ENCODE data around the gene C14orf180.

The C14orf180 gene

DNA sequence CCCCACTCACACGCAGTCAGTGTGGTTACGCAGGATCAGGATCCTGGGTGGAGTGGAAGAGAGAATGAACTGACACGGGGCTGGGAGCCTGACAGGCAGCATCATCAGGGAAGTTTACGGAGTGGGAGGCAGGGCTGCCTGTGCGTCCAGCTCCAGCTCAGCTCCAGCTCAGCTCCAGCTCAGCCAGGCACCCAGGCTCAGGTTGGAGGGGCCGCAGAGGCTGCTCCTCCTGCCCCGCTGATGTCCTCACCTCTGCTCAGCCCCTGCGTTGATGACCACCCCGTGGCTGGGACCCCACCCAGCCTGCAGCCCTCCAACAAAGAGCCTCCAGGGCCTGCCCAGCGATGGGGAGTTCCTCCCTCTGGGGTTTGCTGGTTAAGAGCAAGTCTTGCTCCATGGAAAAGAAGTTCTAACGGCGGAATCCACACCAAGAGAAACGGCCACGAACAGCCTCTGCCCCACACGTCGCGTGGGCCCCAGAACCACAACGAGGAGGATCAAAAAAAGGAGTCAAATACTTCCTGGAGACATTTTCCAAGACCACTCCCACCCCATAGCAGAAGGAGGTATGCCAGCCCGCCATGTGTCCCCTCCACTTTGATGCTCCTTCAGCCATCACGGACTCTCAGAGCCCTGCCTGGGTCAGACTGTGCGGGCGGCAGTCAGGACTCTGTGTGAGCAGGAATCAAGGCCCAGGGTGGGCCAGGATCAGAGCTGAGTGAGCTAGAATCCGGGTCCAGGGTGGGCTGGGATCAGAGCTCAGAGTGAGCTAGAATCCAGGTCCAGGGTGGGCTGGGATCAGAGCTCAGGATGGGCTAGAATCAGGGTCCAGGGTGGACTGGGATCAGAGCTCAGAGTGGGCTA, 17.7 kb upstream of the C14orf180 start:
- no peak for DNase-seq (ENCODE audit: low read depth in 2 of 2)

DNA sequence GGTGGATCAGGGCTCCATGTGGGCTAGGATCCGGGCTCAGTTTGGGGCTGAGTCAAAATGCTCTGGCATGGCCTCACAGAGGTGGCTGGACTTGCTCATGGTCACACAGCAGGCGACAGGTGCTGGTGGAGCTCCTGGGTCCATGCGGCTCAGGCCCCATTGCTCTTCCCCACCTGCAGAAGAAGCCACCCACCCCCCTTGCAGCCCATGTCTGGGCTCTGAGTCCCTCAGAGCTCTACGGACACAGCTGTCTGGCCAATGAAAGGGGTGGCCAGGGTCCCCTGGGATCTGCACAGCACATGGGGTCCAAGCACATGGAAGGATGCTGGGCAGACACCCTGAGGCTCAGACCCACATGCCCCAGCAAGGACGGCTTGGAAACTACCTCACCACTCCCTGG, 17.0 kb upstream of the C14orf180 start:
- no peak for DNase-seq (ENCODE audit: low read depth in 2 of 2)

DNA sequence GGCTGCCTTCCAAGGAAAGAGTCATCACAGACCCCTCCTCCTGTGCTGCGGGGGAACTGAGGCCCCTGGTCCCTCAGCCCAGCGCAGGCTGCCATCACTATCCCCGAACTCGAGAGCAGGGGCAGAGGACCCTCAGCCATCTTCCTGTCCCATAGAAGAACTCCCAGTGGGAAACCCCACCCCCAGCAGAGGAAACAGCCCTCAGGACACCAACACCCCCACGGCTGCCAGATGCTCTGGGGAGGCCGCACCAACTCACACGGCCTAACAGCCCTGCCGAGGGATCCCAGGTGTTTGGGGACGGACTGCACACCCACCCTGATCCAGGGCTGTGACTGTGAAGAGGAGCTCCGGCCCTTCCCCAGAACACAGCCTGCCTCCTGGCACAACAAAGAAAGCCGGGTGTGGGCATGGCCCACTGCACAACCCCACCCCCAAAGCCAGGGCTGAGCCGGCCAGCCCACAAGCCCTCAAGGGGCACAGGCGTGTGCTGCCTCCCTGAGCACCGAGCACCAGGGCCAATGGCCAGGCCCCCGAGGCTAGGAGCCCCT, 16.3 kb upstream of the C14orf180 start:
- DNase-seq (ENCODE audit: low read depth in 2 of 2), result no peak

DNA sequence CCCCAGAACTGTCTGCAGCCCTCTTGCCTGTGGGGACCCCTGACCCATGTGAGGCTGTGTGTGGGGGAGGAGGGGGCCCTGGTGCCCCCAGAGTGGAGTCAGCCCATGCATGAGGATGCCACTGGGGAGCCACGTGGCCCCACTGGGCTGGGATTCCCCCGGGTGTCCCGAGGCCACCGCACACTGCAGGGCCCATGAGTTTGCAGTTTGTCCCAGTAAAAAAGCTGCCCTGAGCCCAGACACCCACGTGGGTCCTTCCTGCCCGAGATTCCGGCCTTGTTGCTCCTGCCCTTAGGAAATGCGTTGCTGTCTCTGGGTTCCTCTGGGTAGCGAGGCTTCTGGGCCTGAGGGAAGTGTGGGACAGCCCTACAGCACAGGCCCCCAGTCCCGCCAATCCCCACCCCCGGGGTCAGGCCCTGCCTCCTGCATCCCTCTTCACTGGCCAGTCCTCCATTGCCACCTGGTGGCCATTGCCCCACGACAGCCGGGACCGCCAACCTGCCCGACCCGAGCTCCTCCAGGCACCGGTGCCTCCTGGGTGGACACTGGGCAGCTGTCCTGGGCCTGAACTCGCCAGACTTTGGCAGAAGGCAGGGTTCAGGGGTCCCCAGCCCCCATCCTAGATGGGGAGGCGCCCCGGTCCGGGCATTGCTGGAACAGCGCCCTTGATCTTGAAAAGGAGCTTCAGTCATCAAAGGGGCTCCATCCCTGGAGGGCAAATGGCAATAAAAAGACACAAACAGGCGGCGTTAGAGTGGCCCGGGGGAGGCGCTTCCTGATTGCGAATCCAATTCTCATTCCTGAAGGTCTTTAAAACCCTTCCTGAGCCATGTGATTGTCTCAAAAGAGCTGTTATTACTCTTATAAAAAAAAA, 15.6 kb upstream of the C14orf180 start:
- peak; percentile 44 to 51 for DNase-seq (ENCODE audit: low read depth in 2 of 2)

DNA sequence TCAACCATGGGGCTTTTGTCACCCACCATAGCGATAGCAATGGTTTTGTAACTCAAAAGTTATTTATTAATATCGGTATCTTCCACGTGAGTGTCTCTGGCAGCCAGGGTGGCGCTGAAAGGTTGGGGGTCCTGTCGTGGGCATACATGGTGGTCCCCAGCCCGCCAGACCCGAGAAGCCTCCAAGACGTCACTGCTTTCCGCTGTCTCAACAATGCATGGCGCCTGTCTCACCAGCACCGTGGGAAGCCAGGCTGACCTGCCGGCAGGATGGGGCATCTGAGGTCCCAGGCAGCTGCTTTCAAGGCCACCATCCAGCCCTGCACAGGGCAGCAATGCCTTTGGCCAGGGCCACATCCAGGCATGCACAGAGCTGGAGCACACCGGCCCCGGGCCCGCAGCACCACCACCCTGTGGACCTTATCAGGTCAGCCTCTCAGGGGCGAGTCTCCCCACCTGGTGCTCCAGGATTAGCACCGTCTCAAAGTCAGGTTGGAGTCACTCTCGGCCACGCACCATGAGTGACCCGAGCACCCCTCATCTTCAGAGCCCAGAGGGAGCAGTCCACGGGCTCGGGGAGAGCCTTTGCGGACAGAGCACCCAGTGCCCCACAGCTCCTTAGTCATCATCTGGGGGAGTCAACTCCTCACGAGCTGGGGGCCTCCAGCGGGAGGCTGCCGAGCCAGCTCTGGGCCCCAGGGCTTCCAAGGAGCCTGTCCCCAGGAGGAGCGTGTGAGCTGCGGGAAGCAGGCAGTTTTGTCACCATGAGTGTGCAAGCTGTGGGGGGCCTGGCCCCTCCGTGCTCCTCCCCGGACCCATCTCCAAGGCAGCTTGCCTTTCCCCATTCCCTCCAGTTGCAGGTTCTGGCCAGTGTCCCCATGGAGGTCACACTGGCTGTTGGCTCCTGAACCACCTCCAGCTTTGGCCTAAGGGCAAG, 14.6 kb upstream of the C14orf180 start:
- DNase-seq (ENCODE audit: low read depth in 2 of 2), result no peak

DNA sequence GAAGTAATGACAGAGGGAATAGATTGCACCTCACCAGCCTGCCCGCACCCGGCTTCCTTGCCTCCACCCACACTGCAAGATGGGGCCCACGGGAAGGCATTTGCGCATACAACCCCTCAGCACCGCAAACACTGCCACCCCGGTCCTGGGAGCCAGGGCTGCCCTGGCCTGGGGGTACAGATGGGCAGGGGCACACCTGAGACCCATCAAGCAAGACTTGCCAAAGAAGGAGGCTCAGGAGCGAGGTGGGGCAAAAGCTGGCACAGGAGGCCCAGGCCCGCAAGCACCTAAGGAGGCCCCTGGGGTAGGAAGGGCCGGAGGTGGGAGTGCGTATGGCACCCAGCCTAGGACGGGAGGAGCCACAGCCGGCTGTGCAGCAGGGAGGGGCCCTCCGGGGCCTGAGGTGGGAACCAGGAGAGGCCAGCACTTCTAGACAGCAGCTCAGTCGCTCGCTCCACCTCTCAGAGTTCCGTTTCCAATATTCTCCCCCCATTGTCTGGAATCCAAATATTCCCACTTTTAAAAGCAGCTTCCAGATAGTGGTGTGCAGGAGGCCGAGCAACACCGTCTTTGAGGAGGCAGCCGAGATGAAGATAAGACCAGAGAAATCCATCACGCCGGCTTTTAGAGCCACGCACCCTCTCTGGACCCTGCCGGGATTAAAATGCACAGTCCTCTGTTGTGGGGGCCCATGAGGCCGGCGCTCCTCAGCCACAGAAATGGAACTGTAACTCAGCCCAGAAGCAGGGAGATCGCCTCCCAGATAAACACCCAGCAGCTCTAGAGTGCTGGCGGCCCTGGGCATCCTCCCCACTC, 12.2 kb upstream of the C14orf180 start:
- DNase-seq (ENCODE audit: low read depth in 2 of 2), result no peak

DNA sequence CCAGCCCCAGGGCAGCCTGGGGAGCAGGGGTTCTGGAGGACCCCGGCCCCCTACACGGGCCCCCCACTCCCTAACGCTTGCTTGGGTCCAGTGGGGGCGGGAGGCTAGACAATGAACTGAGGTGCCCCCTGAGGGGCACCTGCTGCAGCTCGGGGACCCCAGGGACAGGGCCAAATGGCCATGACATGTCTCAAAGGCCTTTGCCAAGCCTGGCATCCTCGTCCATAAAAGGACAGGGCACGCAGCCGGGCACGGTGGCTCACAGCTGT, 11.7 kb upstream of the C14orf180 start:
- DNase-seq (ENCODE audit: low read depth in 2 of 2), result no peak

DNA sequence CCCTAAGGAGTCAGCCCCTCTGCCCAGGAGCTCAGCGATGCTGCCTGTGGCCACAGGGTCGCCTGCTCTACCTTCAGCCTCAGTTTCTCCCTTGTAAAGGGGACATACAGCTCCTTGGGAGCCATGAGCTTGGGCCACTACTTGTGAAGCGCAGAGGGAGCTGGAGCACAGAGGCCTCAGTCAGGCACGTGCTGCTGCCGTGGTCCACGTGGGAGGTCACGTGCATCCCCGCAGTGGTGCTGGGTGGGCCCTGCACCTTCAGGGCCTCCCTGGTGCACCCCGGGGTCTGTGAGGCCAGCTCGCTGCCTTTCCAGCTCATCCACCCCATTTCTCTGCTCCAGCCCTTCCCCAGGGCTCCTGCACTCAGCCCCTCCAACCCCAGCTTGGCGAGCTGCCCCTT, 10.9 kb upstream of the C14orf180 start:
- no peak for DNase-seq (ENCODE audit: low read depth in 2 of 2)

DNA sequence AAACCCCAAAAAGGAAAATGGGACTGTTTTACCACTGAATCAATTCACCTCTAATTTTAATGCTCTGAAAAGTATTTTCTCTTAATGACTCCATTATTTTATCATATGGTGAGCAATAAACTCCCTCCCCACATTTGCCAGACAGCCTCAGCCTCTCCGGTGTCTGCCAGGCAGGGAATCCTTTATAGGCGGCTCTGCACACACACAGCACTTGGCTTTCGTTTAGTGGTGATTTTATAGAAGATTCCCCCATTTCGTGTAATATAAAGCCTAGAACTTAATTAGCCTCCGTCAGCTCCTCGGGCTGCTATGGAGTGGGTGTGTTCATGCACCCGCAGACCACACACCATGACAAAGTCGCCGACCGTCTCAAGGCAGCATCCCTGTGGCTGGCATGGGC, 10.1 kb upstream of the C14orf180 start:
- DNase-seq (ENCODE audit: low read depth in 2 of 2), result no peak

DNA sequence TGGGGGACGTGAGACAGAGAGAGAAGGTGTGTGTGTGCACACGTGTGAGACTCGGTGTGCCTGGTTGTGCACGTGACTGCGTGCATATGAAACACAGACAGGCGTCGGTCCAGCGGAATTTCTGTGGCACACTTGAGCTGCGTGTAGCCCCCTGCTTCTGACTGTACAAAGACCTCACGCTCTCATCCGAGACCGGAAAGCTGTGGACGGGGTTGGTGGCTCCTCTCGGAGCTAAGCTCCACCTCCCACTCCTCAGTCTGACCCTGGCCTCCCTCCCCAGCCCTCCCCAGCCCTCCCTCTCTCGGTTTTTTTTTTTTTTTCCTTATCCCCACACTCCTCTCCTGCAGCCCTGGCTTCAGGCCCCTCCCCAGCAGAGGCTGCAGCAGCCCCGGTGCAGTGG, 8.3 kb upstream of the C14orf180 start:
- DNase-seq (ENCODE audit: low read depth in 2 of 2), result no peak

DNA sequence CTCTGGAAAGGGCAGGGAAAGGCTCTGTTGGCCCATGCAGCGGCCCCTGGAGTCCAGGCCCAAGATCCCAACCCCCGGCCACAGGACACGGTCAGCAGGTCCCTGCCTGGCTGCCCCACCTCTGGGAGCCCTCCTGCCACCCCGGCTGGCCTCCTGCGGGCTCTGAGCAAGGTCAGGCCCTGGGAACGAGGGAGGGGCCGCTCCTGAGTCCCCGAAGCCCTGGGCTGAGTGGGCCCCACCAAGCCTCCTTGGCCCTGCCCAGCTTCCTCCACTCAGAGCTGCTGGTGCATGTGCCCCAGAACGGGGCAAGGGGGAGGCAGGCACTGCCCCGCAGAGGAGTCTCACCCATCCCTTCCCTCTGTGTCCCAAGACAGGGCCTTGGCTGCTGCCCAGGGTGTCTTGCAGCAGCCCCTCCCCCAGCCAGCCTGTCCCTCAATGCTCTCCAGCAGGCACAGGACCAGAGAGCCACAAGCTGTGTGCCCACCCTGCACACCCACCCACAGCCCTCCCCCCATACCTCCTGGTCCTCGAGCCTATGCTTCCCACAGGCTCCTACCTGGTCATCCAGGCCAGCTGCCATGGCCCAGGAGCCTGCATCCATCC, 7.4 kb upstream of the C14orf180 start:
- DNase-seq (ENCODE audit: low read depth in 2 of 2), result no peak

DNA sequence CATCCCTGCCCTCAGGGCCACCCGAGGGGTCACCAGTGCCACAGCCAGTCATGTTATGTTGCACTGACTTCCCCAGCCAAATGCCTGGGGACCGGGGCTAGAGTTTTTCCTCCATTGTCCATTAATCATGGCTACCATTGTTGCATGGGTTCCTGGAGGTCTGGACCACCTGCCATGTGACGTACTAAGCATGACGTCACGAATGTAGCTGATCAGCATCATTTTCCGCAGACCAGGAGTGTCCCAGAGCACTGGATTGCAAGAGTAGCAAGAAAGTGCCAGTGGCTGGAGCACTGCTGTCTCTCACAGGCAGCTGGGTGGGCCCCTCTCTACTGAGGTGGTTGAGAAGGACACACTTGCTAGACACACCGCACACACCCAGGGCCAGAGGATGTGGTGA, 6.9 kb upstream of the C14orf180 start:
- no peak for DNase-seq (ENCODE audit: low read depth in 2 of 2)

DNA sequence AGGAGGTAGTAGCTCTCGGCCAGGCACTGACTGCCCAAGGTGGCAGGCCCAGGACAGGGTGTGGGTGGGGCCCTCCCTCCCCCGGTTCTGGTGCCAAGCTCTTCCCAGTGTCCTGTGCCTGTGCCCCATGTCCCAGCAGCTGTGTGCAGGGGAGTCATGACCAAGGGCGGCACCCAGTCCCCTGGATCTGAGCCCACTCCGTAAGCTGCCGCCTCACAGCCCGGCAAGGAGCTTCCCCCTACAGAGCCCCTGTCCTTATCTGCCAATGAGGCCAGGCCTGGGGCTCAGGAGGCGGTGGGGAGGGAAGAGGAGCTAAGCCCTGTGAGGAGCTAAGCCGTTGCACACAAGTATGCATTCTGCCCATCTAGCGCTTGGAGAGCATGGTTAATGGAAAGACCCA, 5.6 kb upstream of the C14orf180 start:
- DNase-seq (ENCODE audit: low read depth in 2 of 2), result no peak

DNA sequence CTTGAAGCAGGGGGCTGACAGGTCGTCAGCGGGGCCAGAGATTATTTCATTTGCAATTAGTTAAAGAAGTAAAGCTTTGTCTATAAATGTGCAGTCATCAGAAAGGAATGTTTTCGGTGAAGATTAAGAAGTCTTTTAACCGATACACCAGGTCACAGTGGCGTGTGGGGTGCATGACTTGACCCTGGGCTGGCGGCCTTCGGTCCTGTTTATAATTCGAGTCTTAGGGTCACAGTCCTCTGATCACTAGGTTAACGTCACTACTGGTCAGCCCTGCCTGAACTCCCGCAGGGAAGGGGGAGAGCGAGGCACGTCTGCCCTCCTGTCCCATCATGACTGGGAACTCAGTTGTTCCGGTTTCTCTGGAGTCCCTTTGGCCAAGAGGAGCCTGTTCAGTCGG, 5.0 kb upstream of the C14orf180 start:
- DNase-seq (ENCODE audit: low read depth in 2 of 2), result no peak

DNA sequence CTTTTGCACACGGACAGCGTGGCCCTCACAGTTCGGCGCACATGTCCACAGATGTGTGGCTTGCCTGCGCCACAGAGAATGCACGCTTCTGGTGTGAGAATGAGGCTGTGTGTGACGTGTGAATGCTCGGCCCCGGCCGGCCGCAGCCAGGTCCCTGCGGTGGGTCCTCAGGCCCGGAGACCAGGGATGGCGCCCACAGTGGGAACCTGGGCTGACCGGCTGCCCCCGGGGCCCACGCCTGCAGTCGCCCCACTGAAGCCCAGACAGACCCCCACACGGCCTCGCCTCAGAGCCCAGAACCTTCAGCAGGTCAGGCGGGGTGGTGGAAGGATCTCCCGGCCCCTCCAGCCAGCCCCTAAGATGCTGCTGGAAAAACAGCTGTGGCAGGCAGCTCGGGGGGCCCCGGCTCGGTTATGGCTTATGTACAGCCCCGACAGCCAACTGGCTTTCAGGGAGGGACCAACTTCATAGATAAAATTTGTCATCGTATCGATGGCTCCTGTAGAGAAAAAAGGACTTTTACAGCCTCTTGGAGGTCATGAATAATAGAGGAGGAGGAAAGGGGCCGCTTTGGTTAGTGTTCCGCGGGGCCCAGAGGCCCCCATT, 4.5 kb upstream of the C14orf180 start:
- no peak for DNase-seq (ENCODE audit: low read depth in 2 of 2)

DNA sequence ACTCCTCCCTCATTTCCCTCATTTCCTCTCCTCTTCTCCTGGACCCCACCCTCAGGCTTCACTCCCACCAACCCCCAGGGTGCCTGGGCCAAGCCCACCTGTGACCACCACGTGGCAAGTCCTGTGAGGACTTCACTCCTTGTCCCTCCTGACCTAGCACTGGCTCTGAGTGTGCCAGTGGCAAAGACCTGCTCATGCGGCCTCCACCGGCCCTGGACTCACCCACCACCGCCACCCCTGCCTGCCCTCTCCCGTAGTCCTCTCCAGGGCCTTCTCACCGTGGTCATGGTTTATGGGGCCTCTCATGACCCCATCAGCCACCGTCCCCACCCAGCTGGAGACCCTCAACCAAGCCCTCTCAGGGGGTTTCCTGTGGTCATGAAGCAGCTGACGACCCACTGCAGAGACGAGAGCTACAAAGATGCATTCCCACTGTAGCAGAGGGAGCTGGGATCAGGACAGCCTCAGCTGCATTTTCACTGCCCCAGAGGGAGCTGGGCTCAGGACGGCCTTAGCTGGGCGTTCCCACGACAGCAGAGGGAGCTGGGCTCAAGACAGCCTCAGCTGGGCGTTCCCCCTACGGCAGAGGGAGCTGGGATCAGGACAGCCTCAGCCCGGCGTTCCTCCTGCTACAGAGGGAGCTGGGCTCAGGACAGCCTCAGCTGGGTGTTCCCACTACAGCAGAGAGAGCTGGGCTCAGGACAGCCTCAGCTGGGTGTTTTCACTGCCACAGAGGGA, 3.2 kb upstream of the C14orf180 start:
- DNase-seq (ENCODE audit: low read depth in 2 of 2), result no peak

DNA sequence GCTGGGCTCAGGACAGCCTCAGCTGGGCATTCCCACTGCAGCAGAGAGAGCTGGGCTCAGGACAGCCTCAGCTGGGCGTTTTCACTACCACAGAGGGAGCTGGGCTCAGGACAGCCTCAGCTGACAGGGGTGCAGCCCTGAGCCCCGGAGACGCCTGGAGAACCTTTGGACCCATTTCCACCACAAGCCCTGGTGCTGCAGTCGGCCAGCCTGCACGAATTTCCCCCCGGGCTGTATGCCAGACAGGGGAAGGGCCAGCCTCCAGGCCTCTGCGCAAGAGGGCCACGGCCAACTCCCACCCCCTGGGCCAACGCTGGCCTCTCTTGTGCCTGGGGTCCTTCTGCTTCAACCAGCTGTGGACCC, 2.6 kb upstream of the C14orf180 start:
- no peak for DNase-seq (ENCODE audit: low read depth in 2 of 2)

DNA sequence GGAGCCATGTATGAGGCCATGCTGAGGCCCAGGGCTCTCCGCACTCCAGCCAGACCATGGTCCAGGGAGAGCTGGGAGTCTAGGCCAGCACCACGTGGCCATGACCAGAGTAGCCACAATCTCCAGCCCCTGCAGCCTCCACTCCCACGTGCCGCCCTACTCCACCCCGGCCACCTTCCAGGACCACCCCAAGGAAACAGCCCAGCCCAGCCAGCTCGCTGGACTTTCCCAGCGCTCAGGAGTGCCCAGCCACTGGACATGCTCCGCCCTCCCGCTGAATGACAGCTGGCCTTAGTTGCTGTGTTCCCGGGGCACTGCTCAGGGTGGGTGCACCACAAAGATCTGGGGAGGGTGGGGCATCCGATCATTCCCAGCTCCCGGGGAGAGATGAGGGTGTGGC, 2.1 kb upstream of the C14orf180 start:
- DNase-seq (ENCODE audit: low read depth in 2 of 2), result no peak

DNA sequence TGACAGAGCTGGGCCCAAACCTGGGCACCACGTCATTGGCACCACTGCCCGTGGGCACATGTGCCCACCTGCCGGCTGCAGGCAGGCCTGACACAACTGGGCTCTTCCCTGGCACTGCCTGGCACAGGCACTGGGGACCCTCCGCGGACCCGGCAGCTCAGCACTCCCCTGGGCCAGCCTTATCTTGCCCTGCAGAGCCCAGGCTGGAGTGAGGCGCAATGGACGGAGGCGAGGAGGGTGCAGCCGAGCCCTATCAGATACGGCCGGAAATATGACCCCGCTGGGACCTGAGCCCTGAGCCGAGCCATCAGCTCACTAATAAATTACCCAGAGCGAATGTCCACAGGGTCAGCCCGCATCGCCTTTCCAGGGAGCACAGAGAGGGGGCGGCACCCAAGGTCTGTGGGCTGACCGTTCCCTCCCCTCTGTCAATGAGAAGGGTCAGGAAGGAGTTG, 1.7 kb upstream of the C14orf180 start:
- DNase-seq (ENCODE audit: low read depth in 2 of 2), result no peak

All from stimulated activated CD4-positive, alpha-beta T cell treated with anti-CD3 and anti-CD28 coated beads, Interleukin-1b, Interleukin-23, amount 100 ng/mL, for 1 hour (primary cell).